HCT116 (cell line): ENCODE data around the gene UAP1.

ENCODE experiments used
- EGR1 ChIP-seq: IDR thresholded peaks from 2 replicates; pipeline ENCODE4 v1.6.1; 2012; ENCODE audit warnings: low read depth
- EZH2phosphoT487 ChIP-seq: fragments of 200-600 bp; IDR thresholded peaks from 2 replicates; pipeline ENCODE4 v1.6.1; 2018; ENCODE audit warnings: antibody characterized with exemption, borderline replicate concordance
- FOSL1 ChIP-seq: IDR thresholded peaks from 2 replicates; pipeline ENCODE4 v1.6.1; 2012; ENCODE audit warnings: low read depth
- JUND ChIP-seq: IDR thresholded peaks from 2 replicates; pipeline ENCODE4 v1.6.1; 2012
- POLR2A ChIP-seq: IDR thresholded peaks from 2 replicates; pipeline ENCODE4 v1.7.0; 2011; ENCODE audit warnings: borderline replicate concordance; ENCODE audit not compliant: insufficient read depth, insufficient read length; ENCODE audit errors: extremely low read depth
- POLR2AphosphoS5 ChIP-seq: IDR thresholded peaks from 2 replicates; pipeline ENCODE4 v1.6.1; 2011; ENCODE audit warnings: mild to moderate bottlenecking, low read depth, low read length, moderate library complexity
- RAD21 ChIP-seq: IDR thresholded peaks from 2 replicates; pipeline ENCODE4 v1.6.1; 2012; ENCODE audit warnings: low read depth, mild to moderate bottlenecking
- SP1 ChIP-seq: IDR thresholded peaks from 2 replicates; pipeline ENCODE4 v1.6.1; 2012; ENCODE audit warnings: low read depth
- TF ChIP-seq, protein P1 (sequence below), 3 experiments: fragments of 200-600 bp in 1 of 3; sonication (generic) in 1 of 3; IDR thresholded peaks in 2 of 3; conservative IDR thresholded peaks in 1 of 3; 2 replicates each; pipeline ENCODE4 v1.5.1; 2012 to 2017; ENCODE audit warnings: low read depth in 2 of 3, low read length in 2 of 3, antibody characterized with exemption in 1 of 3, borderline replicate concordance in 1 of 3, control low read depth in 1 of 3, mild to moderate bottlenecking in 1 of 3, mixed read lengths in 1 of 3, mixed run types in 1 of 3, moderate library complexity in 1 of 3; ENCODE audit not compliant: insufficient read depth in 1 of 3
- TF ChIP-seq, protein P2 (sequence below): IDR thresholded peaks from 2 replicates; pipeline ENCODE4 v1.6.1; 2012

DNA sequence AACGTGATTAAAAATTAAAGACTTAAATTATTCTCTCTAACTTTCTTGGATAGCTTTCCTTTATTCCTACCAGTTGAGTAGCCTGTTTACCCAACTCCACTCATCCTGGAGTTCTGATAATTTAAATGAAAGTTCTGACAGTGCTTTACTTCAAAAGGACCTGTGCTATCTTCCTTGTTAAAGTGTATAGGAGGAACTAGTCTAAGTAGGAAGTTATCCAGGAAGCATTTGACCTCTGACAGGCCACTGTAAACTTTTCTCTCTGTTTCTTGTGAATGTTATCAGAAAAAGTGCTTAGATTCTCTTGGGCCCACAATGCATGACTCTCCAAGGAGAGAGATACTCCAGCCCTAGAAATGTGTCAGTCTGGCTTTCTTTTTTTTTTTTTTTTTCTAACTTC, 9.2 kb downstream of the UAP1 start:
- TF ChIP-seq, protein P1, sequence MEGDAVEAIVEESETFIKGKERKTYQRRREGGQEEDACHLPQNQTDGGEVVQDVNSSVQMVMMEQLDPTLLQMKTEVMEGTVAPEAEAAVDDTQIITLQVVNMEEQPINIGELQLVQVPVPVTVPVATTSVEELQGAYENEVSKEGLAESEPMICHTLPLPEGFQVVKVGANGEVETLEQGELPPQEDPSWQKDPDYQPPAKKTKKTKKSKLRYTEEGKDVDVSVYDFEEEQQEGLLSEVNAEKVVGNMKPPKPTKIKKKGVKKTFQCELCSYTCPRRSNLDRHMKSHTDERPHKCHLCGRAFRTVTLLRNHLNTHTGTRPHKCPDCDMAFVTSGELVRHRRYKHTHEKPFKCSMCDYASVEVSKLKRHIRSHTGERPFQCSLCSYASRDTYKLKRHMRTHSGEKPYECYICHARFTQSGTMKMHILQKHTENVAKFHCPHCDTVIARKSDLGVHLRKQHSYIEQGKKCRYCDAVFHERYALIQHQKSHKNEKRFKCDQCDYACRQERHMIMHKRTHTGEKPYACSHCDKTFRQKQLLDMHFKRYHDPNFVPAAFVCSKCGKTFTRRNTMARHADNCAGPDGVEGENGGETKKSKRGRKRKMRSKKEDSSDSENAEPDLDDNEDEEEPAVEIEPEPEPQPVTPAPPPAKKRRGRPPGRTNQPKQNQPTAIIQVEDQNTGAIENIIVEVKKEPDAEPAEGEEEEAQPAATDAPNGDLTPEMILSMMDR (IDR thresholded peaks at IDR 0.05 in 2 of 3, conservative IDR thresholded peaks at IDR 0.05 in 1 of 3; ENCODE audit: borderline replicate concordance in 1 of 3, insufficient read depth in 1 of 3, low read depth in 2 of 3, low read length in 2 of 3) = no peak
- TF ChIP-seq RAD21 = no peak
- TF ChIP-seq SP1 = no peak
- no peak for TF ChIP-seq JUND
- TF ChIP-seq POLR2AphosphoS5 = no peak
- no peak for TF ChIP-seq EGR1
- no peak for TF ChIP-seq POLR2A
- TF ChIP-seq EZH2phosphoT487 = no peak
- TF ChIP-seq FOSL1 = no peak
- TF ChIP-seq, protein P2, sequence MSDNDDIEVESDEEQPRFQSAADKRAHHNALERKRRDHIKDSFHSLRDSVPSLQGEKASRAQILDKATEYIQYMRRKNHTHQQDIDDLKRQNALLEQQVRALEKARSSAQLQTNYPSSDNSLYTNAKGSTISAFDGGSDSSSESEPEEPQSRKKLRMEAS = no peak
